Activated CD8-positive, alpha-beta T cell treated with anti-CD3 and anti-CD28 coated beads, Interleukin-2, amount 10 ng/mL, durations not matched to agents 7 days and 5 days (primary cell): ENCODE data around the gene EXOSC3. TPM values are rescaled to one million over a fixed set of nuclear protein-coding genes. Genes with fewer than 3 reads are reported as not detected.

Experiments used
- ATAC-seq: fragments of 150-1000 bp; cut with Tn5 transposase; one replicate; pipeline ENCODE4 v1.10.0; 2021; ENCODE audit warnings: moderate library complexity
- CTCF ChIA-PET: fragments of 350-600 bp; sonication (Branson Sonifier 250); formaldehyde crosslinking; loops from one replicate; lab custom pipeline; 2021; ENCODE audit warnings: antibody characterized with exemption; lab: Charles Lee
- POLR2A ChIA-PET: fragments of 350-600 bp; sonication (Branson Sonifier 250); formaldehyde crosslinking; loops from one replicate; lab custom pipeline; 2021; ENCODE audit warnings: antibody characterized with exemption; lab: Charles Lee
- DNase-seq: peaks from one replicate; pipeline ENCODE4 v3.0.0-alpha.2; 2020
- H3K27ac Mint-ChIP-seq: one replicate; pipeline ENCODE4 v1.8.0; 2021; ENCODE audit warnings: mild to moderate bottlenecking, mixed read lengths
- H3K27me3 Mint-ChIP-seq: one replicate; pipeline ENCODE4 v1.8.0; 2021; ENCODE audit warnings: low read depth, mixed read lengths
- H3K36me3 Mint-ChIP-seq: one replicate; pipeline ENCODE4 v1.8.0; 2021; ENCODE audit warnings: low read depth, mixed read lengths
- H3K4me1 Mint-ChIP-seq: one replicate; pipeline ENCODE4 v1.8.0; 2021; ENCODE audit warnings: low read depth, mixed read lengths
- H3K4me3 Mint-ChIP-seq: one replicate; pipeline ENCODE4 v1.8.0; 2021; ENCODE audit warnings: mild to moderate bottlenecking, mixed read lengths
- H3K9me3 Mint-ChIP-seq: one replicate; pipeline ENCODE4 v1.8.0; 2022; ENCODE audit warnings: mixed read lengths; ENCODE audit not compliant: insufficient read depth
- total RNA-seq, 2 experiments: library from RNA; stranded (reverse); gene quantifications; one replicate each; pipeline ENCODE4 v1.2.3, GENCODE V29; 2021

Gene EXOSC3
- total RNA-seq, 2 experiments from 2014 or later = 86.0 to 88.4 TPM

GRCh38 chr9:37801287-37801850, 16.5 kb upstream of the EXOSC3 start:
- Mint-ChIP-seq H3K4me3 (peak overlapping the region; percentile 90), H3K27ac (peak overlapping the region; percentile 81), H3K36me3 (peaks cover 24% of the 10 kb centered on the region), H3K9me3 (no peaks in the 10 kb centered on the region), H3K4me1 (peaks cover 38% of the 10 kb centered on the region), H3K27me3 (no peaks in the 10 kb centered on the region)
- DNase-seq = peak; percentile 32
- POLR2A ChIA-PET = interaction anchor here (0.8 to 6.3 kb wide), 6 partner anchors 11 to 315 kb away, joined by 3 to 51 read pairs (median 3); partner anchors contain the start of genes EXOSC3 and TOMM5
- CTCF ChIA-PET = no interaction called here
- peak; percentile 58 for ATAC-seq

DNA sequence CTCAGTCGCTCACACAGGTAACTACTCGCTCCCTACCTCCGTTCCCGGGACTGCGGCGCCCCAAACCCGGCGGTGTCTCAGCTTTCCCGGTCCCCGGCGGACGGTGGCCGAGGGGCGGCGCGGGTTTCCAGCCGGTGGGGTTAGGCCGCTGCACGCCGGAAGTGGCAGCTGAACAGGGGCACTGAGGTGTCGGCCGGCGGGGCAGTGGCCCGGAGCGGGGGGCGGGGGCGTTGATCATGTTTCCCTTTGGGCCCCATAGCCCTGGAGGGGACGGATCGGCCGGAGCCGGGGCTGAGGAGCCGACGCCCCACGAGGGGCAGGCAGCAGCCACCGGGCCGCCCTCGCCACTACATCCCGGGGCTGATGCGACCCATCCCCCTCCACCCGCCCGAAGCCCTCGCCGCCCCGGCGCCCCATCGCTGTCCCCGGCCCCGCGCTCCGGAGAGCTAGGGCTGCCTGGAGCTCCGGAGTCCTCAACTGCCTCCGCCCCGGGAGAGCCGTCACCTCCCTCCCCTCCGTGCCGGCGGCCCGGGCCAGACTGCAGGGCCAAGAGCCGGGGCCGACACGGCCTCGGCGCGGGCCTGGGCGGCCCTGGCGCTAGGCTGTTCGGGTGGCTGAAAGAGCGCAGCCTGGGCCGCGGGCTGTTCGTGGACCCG, 15.9 kb upstream of the EXOSC3 start, which contains the start of gene DCAF10:
DCAF10 (plus strand) TSS at position 167 of the 656 bp plus-strand sequence; CDS start at position 237, 70 bp downstream.
- Mint-ChIP-seq H3K4me3 (peak within 1 kb of the TSS; percentile 90), H3K9me3 (no peaks in the 10 kb centered on the region), H3K4me1 (peaks cover 40% of the 10 kb centered on the region), H3K27me3 (no peaks in the 10 kb centered on the region), H3K36me3 (peaks cover 20% of the 10 kb centered on the region), H3K27ac (peak within 1 kb of the TSS; percentile 88)
- peak; percentile 82 for ATAC-seq
- peak; percentile 89 for DNase-seq
- CTCF ChIA-PET = no interaction called here
- POLR2A ChIA-PET = interaction anchor here (0.7 to 6.3 kb wide), 6 partner anchors 10 to 314 kb away, joined by 3 to 51 read pairs (median 3); partner anchors contain the start of genes EXOSC3 and TOMM5

- Mint-ChIP-seq H3K27me3 (no peaks in the 10 kb centered on the region), H3K9me3 (no peaks in the 10 kb centered on the region), H3K4me3 (peak overlapping the region; percentile 90), H3K36me3 (peaks cover 14% of the 10 kb centered on the region), H3K4me1 (peaks cover 40% of the 10 kb centered on the region), H3K27ac (peak overlapping the region; percentile 66)
- no peak for DNase-seq
- POLR2A ChIA-PET = interaction anchor here (1.3 to 6.3 kb wide), 2 partner anchors 12 to 15 kb away, joined by 3 to 51 read pairs; partner anchors contain the start of gene EXOSC3
- CTCF ChIA-PET = interaction anchor here (1.8 kb wide), 1 partner anchor 14 kb away, joined by 7 read pairs; the partner anchor contains the start of gene EXOSC3
- ATAC-seq = no peak
These were observed 13.8 kb upstream of the EXOSC3 start for GRCh38 chr9:37798677-37799076.

DNA sequence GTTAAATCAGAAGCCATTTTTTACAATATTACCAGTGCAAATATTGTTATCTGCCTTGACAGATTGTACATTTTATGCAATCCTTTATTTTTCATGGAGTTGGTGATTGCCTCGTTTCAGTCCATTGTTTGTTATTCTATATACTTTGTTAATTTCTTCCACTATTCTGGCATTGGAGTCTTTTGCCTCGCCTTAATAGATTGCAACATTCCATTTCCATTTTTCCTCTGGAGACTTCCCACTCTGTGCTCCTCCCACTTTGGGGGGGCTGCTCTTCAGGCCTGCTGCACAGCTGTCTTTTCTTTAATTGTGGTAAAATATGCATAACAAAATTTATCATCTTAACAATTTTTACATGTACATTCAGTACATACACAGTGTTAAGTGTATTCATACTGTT, 11.4 kb upstream of the EXOSC3 start:
- Mint-ChIP-seq H3K27me3 (no peaks in the 10 kb centered on the region), H3K27ac (no peak overlapping the region), H3K4me3 (no peak overlapping the region), H3K4me1 (peaks cover 23% of the 10 kb centered on the region), H3K36me3 (peaks cover 9% of the 10 kb centered on the region), H3K9me3 (no peaks in the 10 kb centered on the region)
- POLR2A ChIA-PET = interaction anchor here (1.6 kb wide), 1 partner anchor 11 kb away, joined by 7 read pairs; the partner anchor contains the start of gene EXOSC3
- CTCF ChIA-PET = no interaction called here
- no peak for ATAC-seq
- DNase-seq = no peak

GRCh38 chr9:37792122-37792521, 7.3 kb upstream of the EXOSC3 start:
- POLR2A ChIA-PET = no interaction called here
- CTCF ChIA-PET = no interaction called here
- ATAC-seq (no peak), DNase-seq (no peak)
- no peaks in the 10 kb centered on the region for H3K27me3 Mint-ChIP-seq
- no peak overlapping the region for H3K27ac Mint-ChIP-seq
- peaks cover 3% of the 10 kb centered on the region for H3K4me1 Mint-ChIP-seq
- H3K9me3 Mint-ChIP-seq = no peaks in the 10 kb centered on the region
- peaks cover 2% of the 10 kb centered on the region for H3K36me3 Mint-ChIP-seq
- no peak overlapping the region for H3K4me3 Mint-ChIP-seq

DNA sequence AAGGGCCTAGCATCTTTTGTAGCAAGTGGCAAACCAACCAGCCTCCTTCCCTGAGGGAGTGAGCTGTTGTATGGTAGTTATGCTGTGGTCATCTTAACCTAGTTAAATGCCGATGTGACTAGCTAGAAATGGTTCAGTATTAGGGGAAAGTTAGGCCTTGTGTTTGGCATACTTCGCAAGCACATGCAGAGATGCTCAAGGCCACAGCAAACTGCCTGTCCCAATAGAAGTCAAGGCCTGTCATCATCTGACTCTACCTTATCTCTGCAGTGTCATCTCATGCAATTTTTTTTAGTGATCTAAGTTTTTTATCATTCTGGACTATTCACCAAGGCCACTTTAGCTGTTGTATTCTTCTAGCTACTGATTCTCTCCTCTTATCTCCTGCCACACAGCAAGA, 5.2 kb upstream of the EXOSC3 start:
- Mint-ChIP-seq H3K4me1 (peaks cover 6% of the 10 kb centered on the region), H3K9me3 (no peaks in the 10 kb centered on the region), H3K36me3 (peaks cover 2% of the 10 kb centered on the region), H3K27ac (no peak overlapping the region), H3K4me3 (no peak overlapping the region), H3K27me3 (no peaks in the 10 kb centered on the region)
- CTCF ChIA-PET = no interaction called here
- POLR2A ChIA-PET = no interaction called here
- ATAC-seq (no peak), DNase-seq (no peak)

- DNase-seq (no peak), ATAC-seq (no peak)
- H3K27ac Mint-ChIP-seq = no peak overlapping the region
- POLR2A ChIA-PET = no interaction called here
- H3K4me1 Mint-ChIP-seq = peaks cover 12% of the 10 kb centered on the region
- H3K27me3 Mint-ChIP-seq = no peaks in the 10 kb centered on the region
- no peaks in the 10 kb centered on the region for H3K9me3 Mint-ChIP-seq
- CTCF ChIA-PET = no interaction called here
- no peak overlapping the region for H3K4me3 Mint-ChIP-seq
- H3K36me3 Mint-ChIP-seq = peaks cover 14% of the 10 kb centered on the region
These were observed 3.5 kb upstream of the EXOSC3 start for GRCh38 chr9:37788332-37788731.

DNA sequence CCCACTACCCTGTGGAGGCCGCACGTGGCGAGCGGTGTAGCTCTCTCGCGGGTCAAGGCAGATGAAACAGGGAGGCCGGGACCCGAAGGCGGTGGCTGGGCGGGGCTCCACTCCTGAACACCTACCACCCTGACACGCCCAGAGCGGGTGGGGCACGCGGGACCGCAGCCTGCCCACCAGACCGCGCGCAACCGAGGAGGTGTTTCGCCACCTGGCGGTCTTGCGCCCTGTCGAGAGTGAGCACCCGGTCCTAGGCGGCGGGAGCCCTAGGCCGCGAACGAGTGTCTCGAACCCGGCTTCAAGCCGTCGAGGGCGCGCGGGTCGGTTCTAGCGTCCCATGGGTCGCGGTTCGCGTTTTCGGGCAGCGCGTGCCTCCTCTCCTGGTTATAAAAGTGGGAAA, 2.2 kb upstream of the EXOSC3 start:
- Mint-ChIP-seq H3K27me3 (no peaks in the 10 kb centered on the region), H3K27ac (no peak overlapping the region), H3K9me3 (no peaks in the 10 kb centered on the region), H3K4me3 (no peak overlapping the region), H3K4me1 (peaks cover 23% of the 10 kb centered on the region), H3K36me3 (peaks cover 23% of the 10 kb centered on the region)
- POLR2A ChIA-PET = interaction anchor here (0.7 kb wide), 2 partner anchors 12 to 13 kb away, joined by 3 read pairs; partner anchors contain the start of gene DCAF10
- no peak for DNase-seq
- no peak for ATAC-seq
- CTCF ChIA-PET = no interaction called here

DNA sequence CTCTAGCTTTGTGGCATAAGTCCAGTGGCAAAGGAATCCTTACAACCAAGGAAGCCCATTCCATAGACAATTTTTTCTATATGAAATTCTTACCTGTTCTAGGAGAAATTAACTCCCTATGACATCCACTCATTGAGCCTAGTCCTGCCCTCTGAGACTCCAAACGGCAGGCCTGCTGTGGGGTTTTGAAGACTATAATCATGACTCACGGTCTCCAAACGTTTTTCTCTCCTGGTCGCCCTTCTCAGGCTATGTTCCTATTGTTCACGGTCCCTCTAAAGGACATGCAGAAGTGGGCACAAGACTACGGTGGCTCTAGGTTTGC, 611 bp downstream of the EXOSC3 start:
- DNase-seq (no peak), ATAC-seq (peak; percentile 12)
- Mint-ChIP-seq H3K27me3 (no peaks in the 10 kb centered on the region), H3K36me3 (peaks cover 46% of the 10 kb centered on the region), H3K4me1 (peaks cover 33% of the 10 kb centered on the region), H3K27ac (peak overlapping the region; percentile 98), H3K9me3 (no peaks in the 10 kb centered on the region), H3K4me3 (peak overlapping the region; percentile 98)
- ChIA-PET POLR2A (interaction anchor here (1.0 to 3.7 kb wide), 10 partner anchors 9 to 192 kb away, joined by 3 to 51 read pairs (median 6); partner anchors contain the start of genes DCAF10, TOMM5 and TRMT10B), CTCF (interaction anchor here (1.2 to 2.2 kb wide), 6 partner anchors 10 to 129 kb away, joined by 3 to 10 read pairs (median 4); no protein-coding TSS in a partner anchor)

GRCh38 chr9:37778534-37778933, 6.3 kb downstream of the EXOSC3 start:
- ChIA-PET POLR2A (no interaction called here), CTCF (interaction anchor here (1.5 kb wide), 1 partner anchor 15 kb away, joined by 3 read pairs; no protein-coding TSS in a partner anchor)
- Mint-ChIP-seq H3K4me3 (no peak overlapping the region), H3K27me3 (no peaks in the 10 kb centered on the region), H3K36me3 (peaks cover 70% of the 10 kb centered on the region), H3K27ac (no peak overlapping the region), H3K4me1 (peaks cover 22% of the 10 kb centered on the region), H3K9me3 (no peaks in the 10 kb centered on the region)
- ATAC-seq = no peak
- DNase-seq = no peak

DNA sequence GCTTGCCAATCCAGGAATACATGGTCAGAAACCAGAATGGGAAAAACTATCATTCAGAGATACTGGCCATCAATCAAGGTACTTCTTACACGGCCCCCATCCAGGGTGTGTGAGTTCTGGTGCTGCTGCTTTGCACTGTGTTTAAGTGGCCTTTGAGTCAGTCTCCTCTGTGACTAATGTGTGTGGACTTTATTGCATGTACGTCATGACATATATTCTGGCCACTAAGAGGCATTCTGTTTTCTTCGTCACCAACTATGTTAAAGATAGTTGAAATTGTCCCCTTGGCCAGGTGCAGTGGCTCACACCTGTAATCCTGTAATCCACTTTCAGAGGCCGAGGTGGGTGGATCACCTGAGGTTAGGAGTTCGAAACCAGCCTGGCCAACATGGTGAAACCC, 8.5 kb downstream of the EXOSC3 start:
- ATAC-seq = no peak
- Mint-ChIP-seq H3K27ac (no peak overlapping the region), H3K9me3 (no peaks in the 10 kb centered on the region), H3K27me3 (no peaks in the 10 kb centered on the region), H3K36me3 (peaks cover 63% of the 10 kb centered on the region), H3K4me3 (no peak overlapping the region), H3K4me1 (peaks cover 3% of the 10 kb centered on the region)
- ChIA-PET POLR2A (no interaction called here), CTCF (no interaction called here)
- DNase-seq = no peak
